HepG2 (cell line): Measurements from ENCODE around the gene ZMYND10. TPM values are rescaled to one million over a fixed set of nuclear protein-coding genes. Genes with fewer than 3 reads are reported as not detected.

Experiments
- AGO1 ChIP-seq: fragments of 200-400 bp; formaldehyde crosslinking; IDR thresholded peaks from 2 replicates; pipeline ENCODE4 v1.6.1; 2017; ENCODE audit warnings: mild to moderate bottlenecking, low read depth, low read length, moderate library complexity; ENCODE audit not compliant: poor library complexity, severe bottlenecking
- GZF1 ChIP-seq: sonication (generic); formaldehyde crosslinking; IDR thresholded peaks from 2 replicates; pipeline ENCODE4 v1.5.1; 2020; ENCODE audit warnings: mild to moderate bottlenecking, missing genetic modification reagents
- KIAA2018 ChIP-seq: sonication (generic); formaldehyde crosslinking; IDR thresholded peaks from 2 replicates; pipeline ENCODE4 v1.5.0; 2020; ENCODE audit warnings: mild to moderate bottlenecking, missing genetic modification reagents, borderline replicate concordance
- MEIS1 ChIP-seq: sonication (generic); formaldehyde crosslinking; IDR thresholded peaks from 2 replicates; pipeline ENCODE4 v1.9.0; 2021; ENCODE audit warnings: mild to moderate bottlenecking, missing genetic modification reagents, moderate library complexity, borderline replicate concordance
- NR2C2 ChIP-seq: sonication (generic); formaldehyde crosslinking; IDR thresholded peaks from 2 replicates; pipeline ENCODE4 v1.4.0; 2020; ENCODE audit warnings: missing genetic modification reagents, mild to moderate bottlenecking, moderate library complexity, borderline replicate concordance
- RNF219 ChIP-seq: sonication (generic); formaldehyde crosslinking; IDR thresholded peaks from 2 replicates; pipeline ENCODE4 v1.5.0; 2020; ENCODE audit warnings: mild to moderate bottlenecking, missing genetic modification reagents
- ZBTB26 ChIP-seq: IDR thresholded peaks from 2 replicates; pipeline ENCODE4 v1.6.1; 2016; ENCODE audit warnings: missing compliant biosample characterization, missing genetic modification reagents, borderline replicate concordance
- ZBTB33 ChIP-seq: sonication (generic); formaldehyde crosslinking; IDR thresholded peaks from 2 replicates; pipeline ENCODE4 v1.4.0; 2020; ENCODE audit warnings: missing genetic modification reagents
- ZNF333 ChIP-seq: sonication (generic); formaldehyde crosslinking; IDR thresholded peaks from 2 replicates; pipeline ENCODE4 v1.4.0; 2020; ENCODE audit warnings: mild to moderate bottlenecking, missing genetic modification reagents, borderline replicate concordance
- ZNF550 ChIP-seq: sonication (generic); formaldehyde crosslinking; IDR thresholded peaks from 2 replicates; pipeline ENCODE4 v1.4.0; 2020; ENCODE audit warnings: mild to moderate bottlenecking, missing genetic modification reagents, borderline replicate concordance
- ZNF784 ChIP-seq: sonication (generic); formaldehyde crosslinking; IDR thresholded peaks from 2 replicates; pipeline ENCODE4 v1.5.1; 2020; ENCODE audit warnings: missing genetic modification reagents, mild to moderate bottlenecking, borderline replicate concordance
- ZNF83 ChIP-seq: sonication (generic); formaldehyde crosslinking; IDR thresholded peaks from 2 replicates; pipeline ENCODE4 v1.4.0; 2020; ENCODE audit warnings: missing genetic modification reagents, mild to moderate bottlenecking, borderline replicate concordance
- polyA plus RNA-seq, 8 experiments: library from polyadenylated mRNA; depleted of rRNA in 3 of 8; stranded (reverse) in 7 of 8; unstranded in 1 of 8; fragments of >200 nt; fragmentation: Illumina TruSeq in 4 of 8; extraction: Trizol in 4 of 8; gene quantifications; 2 replicates each; pipeline versions ENCODE4 v1.2.1 to v1.2.3, GENCODE V29; 2011 to 2016; ENCODE audit warnings: low read depth in 4 of 8, missing spikeins in 1 of 8, mixed read lengths in 1 of 8; ENCODE audit not compliant: insufficient read depth in 1 of 8
- total RNA-seq, 5 experiments: library from RNA; depleted of rRNA; stranded (reverse); fragments of >200 nt; fragmentation: Illumina TruSeq; extraction: Trizol; gene quantifications; 2 replicates each; pipeline ENCODE4 v1.2.3, GENCODE V29; 2016; ENCODE audit warnings: low read depth in 1 of 5

The ZMYND10 gene
- total and polyA plus RNA-seq, 2 of the 13 experiments (the other 11 are each of a cell fraction or from before 2014, with no cell fraction given): 0.60 to 0.74 TPM

GRCh38 chr3:50302095-50303012 lies 43.2 kb downstream of the ZMYND10 start (continued):
- TF ChIP-seq KIAA2018 (CRISPR knock-in tag): no peak
- TF ChIP-seq GZF1 (CRISPR knock-in tag): no peak
- 0 out of 2 replicates have a peak, but pooled peaks have one; percentile 9 for TF ChIP-seq ZNF333
- TF ChIP-seq MEIS1: no peak
- TF ChIP-seq ZBTB26 (CRISPR knock-in tag): no peak
- TF ChIP-seq ZNF784: no peak
- no peak for TF ChIP-seq NR2C2 (CRISPR knock-in tag)
- no peak for TF ChIP-seq AGO1
- no peak for TF ChIP-seq ZNF550 (CRISPR knock-in tag)
- TF ChIP-seq RNF219: no peak
- TF ChIP-seq ZNF83 (CRISPR knock-in tag): no peak
- no peak for TF ChIP-seq ZBTB33
